Posterior cingulate gyrus (tissue), 11 donors: ENCODE measurements around the gene GEN1.
"Not testable (repeated sequence)": the region's sequence is repeated elsewhere in the genome, so short reads cannot be mapped to it uniquely, and the experiment has no call there.

ENCODE experiments used
- DNase-seq, 10 donors: peaks; one replicate each; pipeline versions ENCODE4 v3.0.0 to v3.0.0-alpha.2; 2020 to 2021; ENCODE audit warnings: mixed read lengths in 3 of 10
- intact Hi-C: fragments of 100-400 bp; cut with DNase I; formaldehyde crosslinking; loops from one replicate; pipeline ENCODE4 v1.15.1; 2023

The GEN1 gene

GRCh38 chr2:17818235-17818815 lies 64.4 kb downstream of the GEN1 start:
- DNase-seq = no peak
- intact Hi-C loops = no loop called here

- intact Hi-C loops = no loop called here
- no peak for DNase-seq
Measured at GRCh38 chr2:17821080-17821479, 67.1 kb downstream of the GEN1 start.

GRCh38 chr2:17821535-17822444 lies 67.9 kb downstream of the GEN1 start:
- DNase-seq = no peak
- intact Hi-C loops = no loop called here

- intact Hi-C loops = no loop called here
- no peak for DNase-seq
Measured at GRCh38 chr2:17822445-17823117, 68.6 kb downstream of the GEN1 start.

GRCh38 chr2:17823646-17824045 lies 69.7 kb downstream of the GEN1 start:
- DNase-seq, intact Hi-C loops: not testable (repeated sequence)

- intact Hi-C loops = no loop called here
- DNase-seq = no peak
Measured at GRCh38 chr2:17827316-17827715, 73.4 kb downstream of the GEN1 start.

- intact Hi-C loops = no loop called here
- DNase-seq = no peak
Measured at GRCh38 chr2:17827785-17828184, 73.8 kb downstream of the GEN1 start.

- DNase-seq = peak; percentile 63 to 97 (median 82)
- intact Hi-C loops = loop anchor here (5.0 kb wide), 1 partner anchor 113 kb away; no protein-coding TSS in a partner anchor
Measured at GRCh38 chr2:17830053-17831034, 76.4 kb downstream of the GEN1 start.

- no peak for DNase-seq
- intact Hi-C loops = no loop called here
Measured at GRCh38 chr2:17835516-17835915, 81.6 kb downstream of the GEN1 start.
